OCI-LY1 (cell line): ENCODE results near the gene ELK4.

Experiments
- H2AFZ ChIP-seq: fragments of 200-600 bp; sonication (generic), shearing (Covaris generic); 2 replicates; pipeline ENCODE4 v1.6.0; 2014; ENCODE audit warnings: antibody characterized with exemption, mild to moderate bottlenecking, low read length
- H3F3A ChIP-seq: fragments of 200-600 bp; sonication (generic), shearing (Covaris generic); 2 replicates; pipeline ENCODE4 v1.6.0; 2014; ENCODE audit warnings: mild to moderate bottlenecking, antibody characterized with exemption, low read length, moderate library complexity; ENCODE audit not compliant: insufficient read depth
- H3K27ac ChIP-seq: fragments of 200-600 bp; sonication (generic); 2 replicates; pipeline ENCODE4 v1.5.1; 2014; ENCODE audit warnings: low read length, mixed run types, mild to moderate bottlenecking, low read depth; ENCODE audit not compliant: poor library complexity, severe bottlenecking
- H3K27me3 ChIP-seq: fragments of 200-600 bp; sonication (generic); 2 replicates; pipeline ENCODE4 v1.6.0; 2014; ENCODE audit warnings: antibody characterized with exemption, mild to moderate bottlenecking, low read length, moderate library complexity; ENCODE audit not compliant: insufficient read depth
- H3K36me3 ChIP-seq: fragments of 200-600 bp; sonication (generic); 2 replicates; pipeline ENCODE4 v1.6.1; 2014; ENCODE audit warnings: mild to moderate bottlenecking, antibody characterized with exemption, low read length, moderate library complexity, mixed read lengths; ENCODE audit not compliant: insufficient read depth
- H3K4me1 ChIP-seq: fragments of 200-600 bp; sonication (generic); 2 replicates; pipeline ENCODE4 v1.5.1; 2014; ENCODE audit warnings: mild to moderate bottlenecking, low read length, moderate library complexity; ENCODE audit not compliant: insufficient read depth, severe bottlenecking
- H3K4me2 ChIP-seq: fragments of 200-600 bp; sonication (generic), shearing (Covaris generic); 2 replicates; pipeline ENCODE4 v1.6.1; 2014; ENCODE audit warnings: low read length
- H3K4me3 ChIP-seq: fragments of 200-600 bp; sonication (generic); 2 replicates; pipeline ENCODE4 v1.5.1; 2014; ENCODE audit warnings: low read length, low read depth, mild to moderate bottlenecking, mixed read lengths; ENCODE audit not compliant: poor library complexity, severe bottlenecking
- H3K79me2 ChIP-seq: fragments of 200-600 bp; shearing (Covaris generic); 2 replicates; pipeline ENCODE4 v1.6.1; 2016; ENCODE audit warnings: mixed run types, low read length, mixed read lengths; ENCODE audit not compliant: insufficient read depth
- H3K9ac ChIP-seq: fragments of 200-600 bp; sonication (generic), shearing (Covaris generic); 2 replicates; pipeline ENCODE4 v1.6.1; 2014; ENCODE audit warnings: mild to moderate bottlenecking, low read length, mixed read lengths
- H3K9me2 ChIP-seq: fragments of 200-600 bp; sonication (generic), shearing (Covaris generic); 2 replicates; pipeline ENCODE4 v1.6.1; 2014; ENCODE audit warnings: low read depth, mild to moderate bottlenecking, low read length, mixed read lengths
- H3K9me3 ChIP-seq: fragments of 200-600 bp; shearing (Covaris generic); 2 replicates; pipeline ENCODE4 v1.6.1; 2014; ENCODE audit warnings: low read length, mixed read lengths
- H4K20me1 ChIP-seq: fragments of 200-600 bp; sonication (generic), shearing (Covaris generic); 2 replicates; pipeline ENCODE4 v1.6.0; 2016; ENCODE audit warnings: mild to moderate bottlenecking, low read length; ENCODE audit not compliant: insufficient read depth
- EZH2 ChIP-seq: fragments of 200-600 bp; sonication (generic), shearing (Covaris generic); IDR thresholded peaks from 2 replicates; pipeline ENCODE4 v1.8.0; 2017; ENCODE audit warnings: borderline replicate concordance, mixed run types, mild to moderate bottlenecking, antibody characterized with exemption, low read length, moderate library complexity, mixed read lengths
- TF ChIP-seq, protein P1 (sequence below): fragments of 200-600 bp; sonication (generic), shearing (Covaris generic); IDR thresholded peaks from 2 replicates; pipeline ENCODE4 v1.5.1; 2017; ENCODE audit warnings: mild to moderate bottlenecking, antibody characterized with exemption, low read length, moderate library complexity, mixed read lengths

ELK4 gene

GRCh38 chr1:205578780-205579571 is 52.8 kb downstream of the ELK4 start:
- no peak overlapping the region for H2AFZ ChIP-seq
- 0 out of 2 replicates have a peak, but pooled peaks cover 9% of the 10 kb centered on the region for H3K27me3 ChIP-seq
- H3K9me2 ChIP-seq, result no peaks in the 10 kb centered on the region
- no peaks in the 10 kb centered on the region for H3F3A ChIP-seq
- no peak overlapping the region for H3K4me2 ChIP-seq
- no peak for TF ChIP-seq EZH2
- TF ChIP-seq, protein P1, sequence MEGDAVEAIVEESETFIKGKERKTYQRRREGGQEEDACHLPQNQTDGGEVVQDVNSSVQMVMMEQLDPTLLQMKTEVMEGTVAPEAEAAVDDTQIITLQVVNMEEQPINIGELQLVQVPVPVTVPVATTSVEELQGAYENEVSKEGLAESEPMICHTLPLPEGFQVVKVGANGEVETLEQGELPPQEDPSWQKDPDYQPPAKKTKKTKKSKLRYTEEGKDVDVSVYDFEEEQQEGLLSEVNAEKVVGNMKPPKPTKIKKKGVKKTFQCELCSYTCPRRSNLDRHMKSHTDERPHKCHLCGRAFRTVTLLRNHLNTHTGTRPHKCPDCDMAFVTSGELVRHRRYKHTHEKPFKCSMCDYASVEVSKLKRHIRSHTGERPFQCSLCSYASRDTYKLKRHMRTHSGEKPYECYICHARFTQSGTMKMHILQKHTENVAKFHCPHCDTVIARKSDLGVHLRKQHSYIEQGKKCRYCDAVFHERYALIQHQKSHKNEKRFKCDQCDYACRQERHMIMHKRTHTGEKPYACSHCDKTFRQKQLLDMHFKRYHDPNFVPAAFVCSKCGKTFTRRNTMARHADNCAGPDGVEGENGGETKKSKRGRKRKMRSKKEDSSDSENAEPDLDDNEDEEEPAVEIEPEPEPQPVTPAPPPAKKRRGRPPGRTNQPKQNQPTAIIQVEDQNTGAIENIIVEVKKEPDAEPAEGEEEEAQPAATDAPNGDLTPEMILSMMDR, result no peak
- H3K79me2 ChIP-seq, result no peaks in the 10 kb centered on the region
- no peaks in the 10 kb centered on the region for H4K20me1 ChIP-seq
- H3K9ac ChIP-seq, result no peak overlapping the region
- H3K27ac ChIP-seq, result no peak overlapping the region
- H3K36me3 ChIP-seq, result no peaks in the 10 kb centered on the region
- peaks cover 13% of the 10 kb centered on the region for H3K4me1 ChIP-seq
- no peaks in the 10 kb centered on the region for H3K9me3 ChIP-seq
- no peak overlapping the region for H3K4me3 ChIP-seq

GRCh38 chr1:205577874-205578658 is 53.7 kb downstream of the ELK4 start:
- H3K9ac ChIP-seq, result no peak overlapping the region
- H2AFZ ChIP-seq, result no peak overlapping the region
- no peak overlapping the region for H3K4me2 ChIP-seq
- H4K20me1 ChIP-seq, result no peaks in the 10 kb centered on the region
- H3K79me2 ChIP-seq, result no peaks in the 10 kb centered on the region
- H3K27ac ChIP-seq, result no peak overlapping the region
- no peaks in the 10 kb centered on the region for H3K9me3 ChIP-seq
- peaks cover 13% of the 10 kb centered on the region for H3K4me1 ChIP-seq
- H3K36me3 ChIP-seq, result no peaks in the 10 kb centered on the region
- TF ChIP-seq EZH2, result no peak
- no peaks in the 10 kb centered on the region for H3K9me2 ChIP-seq
- 0 out of 2 replicates have a peak, but pooled peaks cover 9% of the 10 kb centered on the region for H3K27me3 ChIP-seq
- no peaks in the 10 kb centered on the region for H3F3A ChIP-seq
- no peak overlapping the region for H3K4me3 ChIP-seq

DNA sequence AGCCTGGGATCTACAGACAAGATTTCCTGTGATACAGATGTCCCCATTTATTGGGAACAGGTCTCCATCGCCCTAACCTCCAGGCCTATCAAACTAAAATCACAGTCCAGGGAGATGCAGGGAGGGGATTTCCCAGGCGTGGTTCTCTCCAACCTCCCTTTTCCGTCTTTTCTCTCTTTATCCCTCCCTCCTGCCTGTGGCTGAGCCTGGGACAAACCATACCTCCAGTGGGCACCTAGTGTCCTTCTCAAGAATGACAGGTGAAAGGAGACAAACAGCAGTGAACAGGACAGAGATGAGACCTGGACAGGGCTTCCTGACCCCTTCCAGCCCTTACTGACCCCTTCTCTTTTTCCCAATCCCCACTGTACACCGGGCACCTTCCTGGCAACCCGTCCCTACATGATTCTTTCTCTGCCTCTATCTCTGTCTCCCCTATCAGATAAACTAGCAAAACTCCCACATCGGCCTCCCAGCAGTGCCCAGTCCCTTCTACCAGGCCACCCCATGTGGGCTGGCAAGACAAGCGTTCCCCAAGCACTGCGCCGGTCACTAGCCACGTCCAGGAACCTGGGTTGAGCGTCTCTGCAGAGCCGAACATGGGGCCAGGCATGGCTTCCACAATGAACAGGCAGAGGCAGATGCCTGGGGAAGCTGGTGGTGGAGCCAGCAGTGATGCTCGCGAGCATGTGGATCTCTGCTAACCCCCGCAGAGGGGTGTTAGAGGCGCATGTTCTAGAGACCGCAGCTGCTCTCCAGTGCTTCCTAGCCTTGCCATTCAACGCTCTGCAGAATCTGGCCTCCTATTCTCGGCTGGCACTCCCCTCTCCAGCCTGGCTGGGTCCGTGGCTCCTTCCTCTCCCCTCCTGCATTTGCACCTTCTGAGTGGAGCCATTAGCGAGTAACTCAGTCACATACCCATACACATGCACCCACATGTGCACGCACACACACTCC is 54.7 kb downstream of the ELK4 start:
- Histone ChIP-seq H3K79me2 (no peaks in the 10 kb centered on the region), H3F3A (no peaks in the 10 kb centered on the region), H3K36me3 (no peaks in the 10 kb centered on the region), H2AFZ (no peak overlapping the region), H3K27ac (no peak overlapping the region), H4K20me1 (no peaks in the 10 kb centered on the region), H3K9ac (no peak overlapping the region), H3K9me2 (no peaks in the 10 kb centered on the region), H3K4me3 (no peak overlapping the region), H3K4me1 (peaks cover 3% of the 10 kb centered on the region), H3K9me3 (no peaks in the 10 kb centered on the region), H3K27me3 (0 out of 2 replicates have a peak, but pooled peaks cover 9% of the 10 kb centered on the region), H3K4me2 (no peak overlapping the region)
- TF ChIP-seq EZH2, result no peak
- TF ChIP-seq, protein P1, result no peak
